MCF 10A (cell line): ENCODE results near the gene PNMA8A. TPM values are rescaled to one million over a fixed set of nuclear protein-coding genes. Genes with fewer than 3 reads are reported as not detected.

Experiments used
- BruUV-seq: library from RNA; stranded (reverse); fragments of 400-500 nt; replicated peaks from 2 replicates; lab custom pipeline; 2021; lab: Mats Ljungman, UMichigan
- CTCF ChIA-PET: fragments of 300-600 bp; sonication (Branson Sonifier 250); formaldehyde crosslinking; extraction: SDS; loops from one replicate; lab custom pipeline; 2021; ENCODE audit warnings: antibody characterized with exemption, inconsistent platforms; lab: Yijun Ruan, JAX
- POLR2A ChIA-PET: fragments of 300-600, 350-650 bp; sonication (Branson Sonifier 250); formaldehyde crosslinking; extraction: SDS; loops from one replicate; lab custom pipeline; 2020; ENCODE audit warnings: antibody characterized with exemption, inconsistent platforms; lab: Yijun Ruan, JAX
- DNase-seq: peaks from one replicate; pipeline ENCODE4 v3.0.0-alpha.2; 2018; ENCODE audit not compliant: unreplicated experiment
- H3K27ac Mint-ChIP-seq: one replicate; pipeline ENCODE4 v1.8.0; 2022; ENCODE audit warnings: mild to moderate bottlenecking, low read depth, mixed read lengths; ENCODE audit not compliant: unreplicated experiment
- H3K27me3 Mint-ChIP-seq: one replicate; pipeline ENCODE4 v1.8.0; 2022; ENCODE audit warnings: mixed read lengths; ENCODE audit not compliant: insufficient read depth, unreplicated experiment
- H3K36me3 Mint-ChIP-seq: one replicate; pipeline ENCODE4 v1.8.0; 2022; ENCODE audit warnings: mild to moderate bottlenecking, moderate library complexity, mixed read lengths; ENCODE audit not compliant: insufficient read depth, unreplicated experiment
- H3K4me1 Mint-ChIP-seq: one replicate; pipeline ENCODE4 v1.8.0; 2022; ENCODE audit warnings: mixed read lengths; ENCODE audit not compliant: insufficient read depth, unreplicated experiment
- H3K4me3 Mint-ChIP-seq: one replicate; pipeline ENCODE4 v1.8.0; 2022; ENCODE audit warnings: mild to moderate bottlenecking, moderate library complexity, mixed read lengths; ENCODE audit not compliant: unreplicated experiment
- H3K9me3 Mint-ChIP-seq: one replicate; pipeline ENCODE4 v1.8.0; 2022; ENCODE audit warnings: mixed read lengths; ENCODE audit not compliant: unreplicated experiment
- CTCF ChIP-seq: fragments of 200-600 bp; IDR thresholded peaks from one replicate; pipeline ENCODE4 v1.8.0; 2022; ENCODE audit warnings: antibody characterized with exemption, mild to moderate bottlenecking; ENCODE audit not compliant: unreplicated experiment
- intact Hi-C: fragments of 100-400 bp; cut with micrococcal nuclease; formaldehyde crosslinking; loops from 2 replicates; pipeline ENCODE4 v1.14.1; 2022
- total RNA-seq: library from RNA; stranded (reverse); gene quantifications from 2 replicates; pipeline ENCODE4 v1.2.3, GENCODE V29; 2022

The PNMA8A gene
- total RNA-seq, 1 experiment from 2014 or later, result 7.6 TPM

- Mint-ChIP-seq H3K27me3 (no peaks in the 10 kb centered on the region), H3K4me1 (peaks cover 16% of the 10 kb centered on the region), H3K4me3 (no peak overlapping the region), H3K9me3 (no peaks in the 10 kb centered on the region), H3K36me3 (no peaks in the 10 kb centered on the region), H3K27ac (no peak overlapping the region)
- no TSS peak for BruUV-seq
- ChIA-PET POLR2A (interaction anchor here (3.8 kb wide), 1 partner anchor 25 kb away, joined by 28 read pairs; no protein-coding TSS in a partner anchor), CTCF (interaction anchor here (0.6 to 1.2 kb wide), 2 partner anchors 13 to 18 kb away, joined by 3 read pairs; no protein-coding TSS in a partner anchor)
- intact Hi-C loops, result no loop called here
- TF ChIP-seq CTCF, result no peak
- no peak for DNase-seq
Measured at GRCh38 chr19:46448601-46449000, 22.8 kb downstream of the PNMA8A start.

GRCh38 chr19:46447824-46448223 is 23.5 kb downstream of the PNMA8A start:
- no TSS peak for BruUV-seq
- Mint-ChIP-seq H3K36me3 (no peaks in the 10 kb centered on the region), H3K4me3 (no peak overlapping the region), H3K27me3 (no peaks in the 10 kb centered on the region), H3K9me3 (no peaks in the 10 kb centered on the region), H3K4me1 (peaks cover 19% of the 10 kb centered on the region), H3K27ac (no peak overlapping the region)
- intact Hi-C loops, result no loop called here
- ChIA-PET POLR2A (interaction anchor here (1.1 kb wide), 1 partner anchor 9 kb away, joined by 3 read pairs; no protein-coding TSS in a partner anchor), CTCF (interaction anchor here (1.2 kb wide), 1 partner anchor 13 kb away, joined by 3 read pairs; no protein-coding TSS in a partner anchor)
- no peak for DNase-seq
- TF ChIP-seq CTCF, result no peak

GRCh38 chr19:46447006-46447405 is 24.4 kb downstream of the PNMA8A start:
- H3K4me1 Mint-ChIP-seq, result peaks cover 20% of the 10 kb centered on the region

GRCh38 chr19:46446021-46446420 is 25.3 kb downstream of the PNMA8A start:
- ChIA-PET POLR2A (interaction anchor here (0.9 kb wide), 1 partner anchor 28 kb away, joined by 4 read pairs; no protein-coding TSS in a partner anchor), CTCF (interaction anchor here (0.6 kb wide), 2 partner anchors 188 to 1841 kb away, joined by 3 to 5 read pairs; no protein-coding TSS in a partner anchor)
- H3K4me3 Mint-ChIP-seq, result no peak overlapping the region
- H3K27me3 Mint-ChIP-seq, result no peaks in the 10 kb centered on the region
- H3K36me3 Mint-ChIP-seq, result no peaks in the 10 kb centered on the region
- DNase-seq, result no peak
- no TSS peak for BruUV-seq
- no peak for TF ChIP-seq CTCF
- intact Hi-C loops, result no loop called here
- no peaks in the 10 kb centered on the region for H3K9me3 Mint-ChIP-seq
- H3K4me1 Mint-ChIP-seq, result peaks cover 11% of the 10 kb centered on the region
- no peak overlapping the region for H3K27ac Mint-ChIP-seq

More at GRCh38 chr19:46447006-46447405, 24.4 kb downstream of the PNMA8A start:
- ChIA-PET CTCF (no interaction called here), POLR2A (interaction anchor here (1.1 kb wide), 1 partner anchor 10 kb away, joined by 3 read pairs; no protein-coding TSS in a partner anchor)
- Mint-ChIP-seq H3K4me3 (no peak overlapping the region), H3K27ac (no peak overlapping the region), H3K27me3 (no peaks in the 10 kb centered on the region), H3K9me3 (no peaks in the 10 kb centered on the region), H3K36me3 (no peaks in the 10 kb centered on the region)
- no TSS peak for BruUV-seq
- no peak for DNase-seq
- intact Hi-C loops, result no loop called here
- TF ChIP-seq CTCF, result no peak
